Measurements from ENCODE around the gene WWTR1.

Gene WWTR1

GRCh38 chr3:149497966-149498670, 159.7 kb downstream of the WWTR1 start:
- no peaks in the 10 kb centered on the region for H3K9me3 Mint-ChIP-seq
- H3K36me3 Mint-ChIP-seq (ENCODE audit: low read depth), result no peaks in the 10 kb centered on the region
- peaks cover 17% of the 10 kb centered on the region for H3K4me1 Mint-ChIP-seq (ENCODE audit: low read depth)
- no peak overlapping the region for H3K27ac Mint-ChIP-seq
- H3K4me3 Mint-ChIP-seq, result no peak overlapping the region
- intact Hi-C loops (cut with micrococcal nuclease), result no loop called here
- H3K27me3 Mint-ChIP-seq, result peaks cover 15% of the 10 kb centered on the region

- Mint-ChIP-seq H3K27ac (no peak overlapping the region), H3K9me3 (no peaks in the 10 kb centered on the region), H3K36me3 (ENCODE audit: low read depth) (no peaks in the 10 kb centered on the region), H3K4me3 (no peak overlapping the region), H3K27me3 (peaks cover 18% of the 10 kb centered on the region), H3K4me1 (ENCODE audit: low read depth) (peaks cover 17% of the 10 kb centered on the region)
- intact Hi-C loops (cut with micrococcal nuclease), result no loop called here
These were observed 160.9 kb downstream of the WWTR1 start for GRCh38 chr3:149496891-149497290.

- intact Hi-C loops (cut with micrococcal nuclease), result no loop called here
These were observed 162.2 kb downstream of the WWTR1 start for GRCh38 chr3:149495581-149496125.

GRCh38 chr3:149494759-149495580, 162.9 kb downstream of the WWTR1 start:
- H3K36me3 Mint-ChIP-seq (ENCODE audit: low read depth), result no peaks in the 10 kb centered on the region
- intact Hi-C loops (cut with micrococcal nuclease), result loop anchor here (1.0 kb wide), 1 partner anchor 222 kb away; no protein-coding TSS in a partner anchor
- H3K4me1 Mint-ChIP-seq (ENCODE audit: low read depth), result peaks cover 23% of the 10 kb centered on the region
- no peak overlapping the region for H3K4me3 Mint-ChIP-seq
- peaks cover 21% of the 10 kb centered on the region for H3K27me3 Mint-ChIP-seq
- H3K27ac Mint-ChIP-seq, result no peak overlapping the region
- no peaks in the 10 kb centered on the region for H3K9me3 Mint-ChIP-seq

More at GRCh38 chr3:149495581-149496125, 162.2 kb downstream of the WWTR1 start:
- no peak overlapping the region for H3K4me3 Mint-ChIP-seq
- H3K4me1 Mint-ChIP-seq (ENCODE audit: low read depth), result peaks cover 22% of the 10 kb centered on the region
- no peak overlapping the region for H3K27ac Mint-ChIP-seq
- H3K36me3 Mint-ChIP-seq (ENCODE audit: low read depth), result no peaks in the 10 kb centered on the region
- H3K9me3 Mint-ChIP-seq, result no peaks in the 10 kb centered on the region
- H3K27me3 Mint-ChIP-seq, result peaks cover 18% of the 10 kb centered on the region

GRCh38 chr3:149494022-149494758, 163.6 kb downstream of the WWTR1 start:
- Mint-ChIP-seq H3K27me3 (peaks cover 21% of the 10 kb centered on the region), H3K27ac (no peak overlapping the region), H3K9me3 (no peaks in the 10 kb centered on the region), H3K4me1 (ENCODE audit: low read depth) (peaks cover 23% of the 10 kb centered on the region), H3K4me3 (no peak overlapping the region), H3K36me3 (ENCODE audit: low read depth) (no peaks in the 10 kb centered on the region)
- intact Hi-C loops (cut with micrococcal nuclease), result loop anchor here (1.0 kb wide), 1 partner anchor 223 kb away; no protein-coding TSS in a partner anchor

GRCh38 chr3:149493315-149494021, 164.4 kb downstream of the WWTR1 start:
- peaks cover 19% of the 10 kb centered on the region for H3K4me1 Mint-ChIP-seq (ENCODE audit: low read depth)
- intact Hi-C loops (cut with micrococcal nuclease), result loop anchor here (1.0 kb wide), 1 partner anchor 224 kb away; no protein-coding TSS in a partner anchor
- no peak overlapping the region for H3K27ac Mint-ChIP-seq
- no peaks in the 10 kb centered on the region for H3K36me3 Mint-ChIP-seq (ENCODE audit: low read depth)
- H3K27me3 Mint-ChIP-seq, result peaks cover 21% of the 10 kb centered on the region
- no peaks in the 10 kb centered on the region for H3K9me3 Mint-ChIP-seq
- no peak overlapping the region for H3K4me3 Mint-ChIP-seq

GRCh38 chr3:149490260-149490971, 167.4 kb downstream of the WWTR1 start:
- Mint-ChIP-seq H3K4me3 (no peak overlapping the region), H3K4me1 (ENCODE audit: low read depth) (peaks cover 20% of the 10 kb centered on the region), H3K36me3 (ENCODE audit: low read depth) (no peaks in the 10 kb centered on the region), H3K9me3 (no peaks in the 10 kb centered on the region), H3K27me3 (peaks cover 21% of the 10 kb centered on the region), H3K27ac (no peak overlapping the region)
- intact Hi-C loops (cut with micrococcal nuclease), result no loop called here

GRCh38 chr3:149489060-149489690, 168.7 kb downstream of the WWTR1 start:
- Mint-ChIP-seq H3K4me1 (ENCODE audit: low read depth) (peaks cover 14% of the 10 kb centered on the region), H3K27ac (no peak overlapping the region), H3K27me3 (peaks cover 19% of the 10 kb centered on the region), H3K4me3 (no peak overlapping the region), H3K9me3 (no peaks in the 10 kb centered on the region), H3K36me3 (ENCODE audit: low read depth) (no peaks in the 10 kb centered on the region)
- intact Hi-C loops (cut with micrococcal nuclease), result loop anchor here (10.0 kb wide), 1 partner anchor 214 kb away; no protein-coding TSS in a partner anchor

GRCh38 chr3:149487598-149488197, 170.1 kb downstream of the WWTR1 start:
- Mint-ChIP-seq H3K36me3 (ENCODE audit: low read depth) (no peaks in the 10 kb centered on the region), H3K27ac (no peak overlapping the region), H3K27me3 (peaks cover 12% of the 10 kb centered on the region), H3K9me3 (no peaks in the 10 kb centered on the region), H3K4me3 (no peak overlapping the region), H3K4me1 (ENCODE audit: low read depth) (peaks cover 10% of the 10 kb centered on the region)
- intact Hi-C loops (cut with micrococcal nuclease), result loop anchor here (10.0 kb wide), 1 partner anchor 213 kb away; no protein-coding TSS in a partner anchor

- H3K36me3 Mint-ChIP-seq (ENCODE audit: low read depth), result no peaks in the 10 kb centered on the region
- no peak overlapping the region for H3K4me3 Mint-ChIP-seq
- no peak overlapping the region for H3K27ac Mint-ChIP-seq
- no peaks in the 10 kb centered on the region for H3K9me3 Mint-ChIP-seq
- intact Hi-C loops (cut with micrococcal nuclease), result loop anchor here (10.0 kb wide), 1 partner anchor 212 kb away; no protein-coding TSS in a partner anchor
- peaks cover 7% of the 10 kb centered on the region for H3K27me3 Mint-ChIP-seq
- H3K4me1 Mint-ChIP-seq (ENCODE audit: low read depth), result peaks cover 10% of the 10 kb centered on the region
These were observed 171.1 kb downstream of the WWTR1 start for GRCh38 chr3:149486726-149487125.

- no peak overlapping the region for H3K4me3 Mint-ChIP-seq
- no peaks in the 10 kb centered on the region for H3K27me3 Mint-ChIP-seq
- intact Hi-C loops (cut with micrococcal nuclease), result loop anchor here (2.0 to 10.0 kb wide), 3 partner anchors 129 to 359 kb away; no protein-coding TSS in a partner anchor
- H3K36me3 Mint-ChIP-seq (ENCODE audit: low read depth), result no peaks in the 10 kb centered on the region
- no peak overlapping the region for H3K27ac Mint-ChIP-seq
- H3K9me3 Mint-ChIP-seq, result no peaks in the 10 kb centered on the region
- peaks cover 13% of the 10 kb centered on the region for H3K4me1 Mint-ChIP-seq (ENCODE audit: low read depth)
These were observed 176.3 kb downstream of the WWTR1 start for GRCh38 chr3:149481491-149481890.

GRCh38 chr3:149481056-149481455, 176.8 kb downstream of the WWTR1 start:
- Mint-ChIP-seq H3K36me3 (ENCODE audit: low read depth) (no peaks in the 10 kb centered on the region), H3K27ac (no peak overlapping the region), H3K4me1 (ENCODE audit: low read depth) (peaks cover 18% of the 10 kb centered on the region), H3K9me3 (no peaks in the 10 kb centered on the region), H3K4me3 (no peak overlapping the region), H3K27me3 (no peaks in the 10 kb centered on the region)
- intact Hi-C loops (cut with micrococcal nuclease), result loop anchor here (2.0 to 10.0 kb wide), 3 partner anchors 128 to 359 kb away; no protein-coding TSS in a partner anchor
